Smooth muscle cell (in vitro differentiated cells): Measurements from ENCODE around the gene ACSF3. TPM values are rescaled to one million over a fixed set of nuclear protein-coding genes. Genes with fewer than 3 reads are reported as not detected.

Experiments used
- DNase-seq: peaks from one replicate; lab custom pipeline; 2025; ENCODE audit not compliant: unreplicated experiment; lab: John Stamatoyannopoulos, UW
- H2AFZ ChIP-seq: fragments of 200-600 bp; sonication (generic); 2 replicates; pipeline ENCODE4 v1.6.0; 2016; ENCODE audit warnings: antibody characterized with exemption, low read depth, mild to moderate bottlenecking
- H3F3A ChIP-seq: fragments of 200-600 bp; sonication (generic); 2 replicates; pipeline ENCODE4 v1.6.0; 2017; ENCODE audit warnings: antibody characterized with exemption, low read depth
- H3K27ac ChIP-seq: fragments of 200-600 bp; sonication (generic); 2 replicates; pipeline ENCODE4 v1.5.1; 2016; ENCODE audit warnings: low read depth, mild to moderate bottlenecking
- H3K27me3 ChIP-seq: fragments of 200-600 bp; sonication (generic); 2 replicates; pipeline ENCODE4 v1.6.1; 2016; ENCODE audit warnings: low read depth, mild to moderate bottlenecking
- H3K36me3 ChIP-seq: fragments of 200-600 bp; sonication (generic); 2 replicates; pipeline ENCODE4 v1.5.1; 2016; ENCODE audit warnings: low read depth
- H3K4me1 ChIP-seq: fragments of 200-600 bp; sonication (generic); 2 replicates; pipeline ENCODE4 v1.5.1; 2016; ENCODE audit warnings: low read depth
- H3K4me2 ChIP-seq: fragments of 200-600 bp; sonication (generic); 2 replicates; pipeline ENCODE4 v1.6.0; 2016; ENCODE audit warnings: mild to moderate bottlenecking
- H3K4me3 ChIP-seq: fragments of 200-600 bp; sonication (generic); 2 replicates; pipeline ENCODE4 v1.5.1; 2016; ENCODE audit warnings: mild to moderate bottlenecking
- H3K79me2 ChIP-seq: fragments of 200-600 bp; sonication (generic); 2 replicates; pipeline ENCODE4 v1.6.0; 2016; ENCODE audit warnings: low read depth, mild to moderate bottlenecking
- H3K9ac ChIP-seq: fragments of 200-600 bp; sonication (generic); 2 replicates; pipeline ENCODE4 v1.6.0; 2016; ENCODE audit warnings: low read depth
- H3K9me3 ChIP-seq: fragments of 200-600 bp; sonication (generic); replicated peaks from 2 replicates; pipeline ENCODE4 v1.5.1; 2016; ENCODE audit warnings: low read depth
- H4K20me1 ChIP-seq: fragments of 200-600 bp; sonication (generic); 2 replicates; pipeline ENCODE4 v1.6.0; 2016; ENCODE audit warnings: low read depth
- WGBS: methylation state at CpG from one replicate; pipeline ENCODE4 v1.1.7; 2016; ENCODE audit warnings: low lambda C conversion rate; 5-methylcytosine and 5-hydroxymethylcytosine counted together
- polyA plus RNA-seq: library from polyadenylated mRNA; unstranded; fragments of >200 nt; fragmentation: Nextera tagmentation; extraction: Ambion mirVana; gene quantifications from 2 replicates; pipeline ENCODE4 v1.2.1, GENCODE V29; 2016
- total RNA-seq: library from RNA; depleted of rRNA; stranded (reverse); fragments of >200 nt; gene quantifications from 2 replicates; pipeline ENCODE4 v1.2.3, GENCODE V29; 2014
- TF ChIP-seq, protein P1 (sequence below): fragments of 200-600 bp; sonication (generic); IDR thresholded peaks from 2 replicates; pipeline ENCODE4 v1.5.1; 2017; ENCODE audit warnings: borderline replicate concordance, mild to moderate bottlenecking, antibody characterized with exemption; ENCODE audit not compliant: insufficient read depth, poor library complexity, severe bottlenecking

ACSF3 gene
- total and polyA plus RNA-seq, 2 experiments from 2014 or later: 13.6 to 15.1 TPM

DNA sequence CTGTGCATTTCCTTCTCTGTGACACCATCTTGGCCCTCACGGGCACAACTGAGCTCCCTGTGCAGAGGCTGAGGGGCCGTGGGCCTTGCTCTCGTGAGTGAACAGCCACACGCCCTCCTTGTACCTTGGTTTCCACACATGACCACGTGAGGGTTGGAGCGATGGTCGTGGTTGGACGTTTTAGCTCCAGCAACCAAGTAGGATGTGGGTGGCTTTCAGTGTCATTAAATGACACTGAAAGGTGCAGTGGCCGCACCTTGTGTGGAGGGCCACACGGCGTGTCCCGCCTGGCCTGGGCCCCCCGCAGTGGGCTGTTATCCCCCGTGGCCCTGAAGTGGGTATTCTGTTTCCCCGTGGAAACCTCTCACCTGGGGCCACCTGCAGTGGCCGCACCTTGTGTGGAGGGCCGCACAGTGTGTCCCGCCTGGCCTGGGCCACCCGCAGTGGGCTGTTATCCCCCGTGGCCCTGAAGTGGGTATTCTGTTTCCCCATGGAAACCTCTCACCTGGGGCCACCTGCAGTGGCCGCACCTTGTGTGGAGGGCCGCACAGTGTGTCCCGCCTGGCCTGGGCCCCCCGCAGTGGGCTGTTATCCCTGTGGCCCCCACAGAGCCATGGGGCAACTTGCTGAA, 28.2 kb downstream of the ACSF3 start:
- no peaks in the 10 kb centered on the region for H3K79me2 ChIP-seq
- no peaks in the 10 kb centered on the region for H3K36me3 ChIP-seq
- H2AFZ ChIP-seq: no peak overlapping the region
- no peak overlapping the region for H3K9ac ChIP-seq
- no peaks in the 10 kb centered on the region for H3K4me1 ChIP-seq
- H3K27me3 ChIP-seq: no peaks in the 10 kb centered on the region
- no peak overlapping the region for H3K4me3 ChIP-seq
- 97% methylated on average over 18 of the region's 24 CpGs for WGBS
- no peaks in the 10 kb centered on the region for H3F3A ChIP-seq
- H3K27ac ChIP-seq: no peak overlapping the region
- TF ChIP-seq, protein P1, sequence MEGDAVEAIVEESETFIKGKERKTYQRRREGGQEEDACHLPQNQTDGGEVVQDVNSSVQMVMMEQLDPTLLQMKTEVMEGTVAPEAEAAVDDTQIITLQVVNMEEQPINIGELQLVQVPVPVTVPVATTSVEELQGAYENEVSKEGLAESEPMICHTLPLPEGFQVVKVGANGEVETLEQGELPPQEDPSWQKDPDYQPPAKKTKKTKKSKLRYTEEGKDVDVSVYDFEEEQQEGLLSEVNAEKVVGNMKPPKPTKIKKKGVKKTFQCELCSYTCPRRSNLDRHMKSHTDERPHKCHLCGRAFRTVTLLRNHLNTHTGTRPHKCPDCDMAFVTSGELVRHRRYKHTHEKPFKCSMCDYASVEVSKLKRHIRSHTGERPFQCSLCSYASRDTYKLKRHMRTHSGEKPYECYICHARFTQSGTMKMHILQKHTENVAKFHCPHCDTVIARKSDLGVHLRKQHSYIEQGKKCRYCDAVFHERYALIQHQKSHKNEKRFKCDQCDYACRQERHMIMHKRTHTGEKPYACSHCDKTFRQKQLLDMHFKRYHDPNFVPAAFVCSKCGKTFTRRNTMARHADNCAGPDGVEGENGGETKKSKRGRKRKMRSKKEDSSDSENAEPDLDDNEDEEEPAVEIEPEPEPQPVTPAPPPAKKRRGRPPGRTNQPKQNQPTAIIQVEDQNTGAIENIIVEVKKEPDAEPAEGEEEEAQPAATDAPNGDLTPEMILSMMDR: no peak
- no peaks in the 10 kb centered on the region for H3K9me3 ChIP-seq
- no peak for DNase-seq
- no peak overlapping the region for H3K4me2 ChIP-seq
- no peaks in the 10 kb centered on the region for H4K20me1 ChIP-seq

DNA sequence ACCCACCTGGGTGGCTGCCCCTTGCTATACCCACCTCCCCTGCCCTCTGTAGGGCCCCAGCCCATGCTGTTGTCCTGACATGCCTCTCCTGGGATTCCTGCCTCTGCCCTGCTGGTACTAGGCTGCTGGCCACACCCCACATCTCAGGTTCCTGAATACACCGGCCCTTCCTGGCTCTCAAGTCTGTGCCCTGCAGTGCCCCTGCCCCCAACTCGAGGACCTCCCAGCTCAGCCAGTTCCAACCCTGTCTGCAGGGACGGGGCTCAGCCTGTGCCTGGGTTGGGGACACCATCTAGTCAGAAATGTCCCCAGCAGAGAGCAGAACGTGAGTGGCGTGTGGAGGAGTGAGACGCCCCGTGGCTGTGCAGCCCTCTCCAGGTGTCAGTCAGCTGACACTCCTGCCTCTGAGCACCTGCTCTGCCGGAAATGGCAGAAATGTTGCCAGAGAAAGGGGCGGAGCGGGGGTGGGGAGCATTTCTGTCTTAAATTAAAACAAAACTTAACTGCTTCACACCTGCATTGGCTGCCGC, 28.7 kb downstream of the ACSF3 start:
- Histone ChIP-seq H3K27ac (no peak overlapping the region), H3K79me2 (no peaks in the 10 kb centered on the region), H3K36me3 (no peaks in the 10 kb centered on the region), H3K9ac (no peak overlapping the region), H3K9me3 (no peaks in the 10 kb centered on the region), H3K4me2 (no peak overlapping the region), H3K27me3 (no peaks in the 10 kb centered on the region), H3K4me3 (no peak overlapping the region), H3K4me1 (no peaks in the 10 kb centered on the region), H2AFZ (no peak overlapping the region), H3F3A (no peaks in the 10 kb centered on the region), H4K20me1 (no peaks in the 10 kb centered on the region)
- DNase-seq: no peak
- 91% methylated on average over 11 of the region's 11 CpGs for WGBS
- TF ChIP-seq, protein P1: no peak

DNA sequence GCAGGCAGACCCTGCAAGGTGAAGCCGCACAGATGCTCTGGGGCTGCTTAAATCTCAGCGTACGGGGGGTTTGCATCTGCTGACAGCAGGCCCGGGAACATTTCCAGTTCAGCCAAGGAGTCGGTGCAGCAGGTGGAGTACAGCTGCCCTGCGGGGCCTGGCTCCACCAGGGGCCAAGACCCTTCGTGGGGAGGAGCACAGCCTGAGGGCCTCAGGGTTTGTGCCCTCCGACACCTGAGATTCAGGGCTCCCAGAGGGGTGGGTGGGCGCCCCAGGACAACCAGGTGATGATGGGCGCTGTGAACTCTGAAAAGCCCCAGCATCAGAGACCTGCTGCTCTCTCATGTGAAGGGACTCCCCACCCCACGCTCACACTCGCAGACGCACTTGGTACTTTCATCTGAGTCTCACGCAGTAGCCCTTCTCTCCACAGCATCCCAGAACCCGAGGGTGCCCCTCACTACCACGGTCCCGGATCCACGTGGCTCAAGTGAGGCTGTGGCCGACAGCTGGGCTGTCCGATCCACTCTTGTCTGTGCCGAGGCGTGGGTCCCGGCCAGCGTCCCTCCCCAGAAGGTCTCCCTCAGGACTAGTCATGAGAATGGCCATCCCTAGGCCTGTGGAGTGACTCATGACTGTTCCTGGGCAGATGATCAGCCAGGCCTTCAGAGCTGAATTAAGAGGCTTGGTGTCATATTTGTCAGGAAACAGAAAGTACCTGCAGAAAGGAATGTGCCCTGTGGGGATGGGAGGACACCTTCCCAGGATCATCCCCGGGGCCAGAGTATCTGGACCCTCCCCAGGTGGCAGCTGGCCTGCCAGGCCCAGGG, 29.6 kb downstream of the ACSF3 start:
- TF ChIP-seq, protein P1: no peak
- Histone ChIP-seq H3K27ac (no peak overlapping the region), H3K27me3 (no peaks in the 10 kb centered on the region), H2AFZ (no peak overlapping the region), H3K36me3 (no peaks in the 10 kb centered on the region), H3K4me1 (no peaks in the 10 kb centered on the region), H3K79me2 (no peaks in the 10 kb centered on the region), H3K4me3 (no peak overlapping the region), H3K9me3 (no peaks in the 10 kb centered on the region), H4K20me1 (no peaks in the 10 kb centered on the region), H3K4me2 (no peak overlapping the region), H3K9ac (no peak overlapping the region), H3F3A (no peaks in the 10 kb centered on the region)
- DNase-seq: no peak
- 93% methylated on average over 25 of the region's 25 CpGs for WGBS
